Large intestine (tissue), 3 donors: ENCODE results near the gene CD59. TPM values are rescaled to one million over a fixed set of nuclear protein-coding genes. Genes with fewer than 3 reads are reported as not detected.
"Not testable (repeated sequence)": the region's sequence is repeated elsewhere in the genome, so short reads cannot be mapped to it uniquely, and the experiment has no call there.

Experiments used
- DNase-seq, 2 donors: peaks; one replicate each; pipeline versions ENCODE4 v3.0.0 to v3.0.0-alpha.2; 2013
- H3K27ac ChIP-seq: one replicate; pipeline ENCODE4 v1.5.1; 2013; ENCODE audit warnings: low read length
- H3K27me3 ChIP-seq: 2 replicates; pipeline ENCODE4 v1.6.1; 2013; ENCODE audit warnings: low read length; ENCODE audit not compliant: control insufficient read depth, insufficient read depth
- H3K36me3 ChIP-seq: 2 replicates; pipeline ENCODE4 v1.6.1; 2013; ENCODE audit warnings: low read length; ENCODE audit not compliant: control insufficient read depth, insufficient read depth
- H3K4me1 ChIP-seq: one replicate; pipeline ENCODE4 v1.6.1; 2013; ENCODE audit warnings: low read length; ENCODE audit not compliant: control insufficient read depth, insufficient read depth
- H3K4me3 ChIP-seq: one replicate; pipeline ENCODE4 v1.5.1; 2013; ENCODE audit warnings: low read length
- H3K9me3 ChIP-seq: one replicate; pipeline ENCODE4 v1.6.1; 2013; ENCODE audit warnings: mild to moderate bottlenecking, low read depth, low read length, moderate library complexity; ENCODE audit not compliant: control insufficient read depth
- WGBS: methylation state at CpG from one replicate; pipeline ENCODE4 v1.1.5; 2013; ENCODE audit warnings: low lambda C conversion rate; ENCODE audit not compliant: insufficient coverage; 5-methylcytosine and 5-hydroxymethylcytosine counted together
- polyA plus RNA-seq: library from polyadenylated mRNA; unstranded; fragments of 120-200 nt; gene quantifications from one replicate; pipeline ENCODE4 v1.2.1, GENCODE V29; 2013

CD59 gene
- polyA plus RNA-seq, 1 donor = 121 TPM

DNA sequence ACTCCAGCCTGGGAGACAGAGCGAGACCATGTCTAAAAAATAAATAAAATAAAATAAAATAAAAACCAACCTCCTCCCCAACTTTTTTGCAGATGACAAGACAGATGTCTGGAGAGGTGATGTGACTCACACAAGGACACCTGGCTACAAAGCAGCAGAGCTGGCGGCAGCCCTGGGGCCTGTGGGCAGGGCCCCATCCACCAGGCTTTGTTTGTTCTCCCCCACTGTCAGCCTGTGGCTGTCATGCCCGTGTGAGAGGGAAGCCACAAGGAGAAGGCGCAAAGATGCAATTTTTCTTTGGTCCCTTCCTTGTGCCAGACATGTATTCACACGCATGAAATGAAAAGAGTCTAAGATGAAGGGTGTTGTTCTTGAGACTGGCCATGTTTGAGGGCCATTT, 16.6 kb downstream of the CD59 start:
- WGBS = no CpG with 5 or more reads among the region's 5 CpGs
- DNase-seq = no peak
- Histone ChIP-seq H3K36me3 (peaks cover 55% of the 10 kb centered on the region), H3K27me3 (no peaks in the 10 kb centered on the region), H3K27ac (no peak overlapping the region), H3K4me1 (peaks cover 11% of the 10 kb centered on the region), H3K9me3 (no peaks in the 10 kb centered on the region), H3K4me3 (no peak overlapping the region)

DNA sequence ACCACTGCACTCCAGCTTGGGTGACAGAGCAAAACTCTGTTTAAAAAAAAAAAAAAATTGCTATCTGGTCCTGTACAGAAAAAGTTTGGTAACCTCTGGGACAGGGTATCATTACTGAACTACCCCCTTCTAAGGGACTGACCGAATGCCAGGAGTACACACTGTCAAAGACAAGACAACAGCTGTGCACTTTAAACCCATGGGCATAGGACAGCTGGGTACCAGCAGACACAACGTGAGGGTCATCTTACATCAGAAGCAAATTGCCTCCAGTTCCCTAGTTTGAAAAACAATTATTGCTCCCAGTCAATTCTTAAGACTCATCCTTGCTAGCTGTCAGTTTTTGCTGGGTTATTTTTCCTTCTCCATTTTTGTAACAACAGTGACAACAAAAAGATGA, 17.8 kb downstream of the CD59 start:
- H3K36me3 ChIP-seq = peaks cover 55% of the 10 kb centered on the region
- WGBS = no CpG with 5 or more reads among the region's 2 CpGs
- no peaks in the 10 kb centered on the region for H3K27me3 ChIP-seq
- peaks cover 9% of the 10 kb centered on the region for H3K4me1 ChIP-seq
- H3K27ac ChIP-seq = no peak overlapping the region
- no peak for DNase-seq
- no peaks in the 10 kb centered on the region for H3K9me3 ChIP-seq
- no peak overlapping the region for H3K4me3 ChIP-seq

DNA sequence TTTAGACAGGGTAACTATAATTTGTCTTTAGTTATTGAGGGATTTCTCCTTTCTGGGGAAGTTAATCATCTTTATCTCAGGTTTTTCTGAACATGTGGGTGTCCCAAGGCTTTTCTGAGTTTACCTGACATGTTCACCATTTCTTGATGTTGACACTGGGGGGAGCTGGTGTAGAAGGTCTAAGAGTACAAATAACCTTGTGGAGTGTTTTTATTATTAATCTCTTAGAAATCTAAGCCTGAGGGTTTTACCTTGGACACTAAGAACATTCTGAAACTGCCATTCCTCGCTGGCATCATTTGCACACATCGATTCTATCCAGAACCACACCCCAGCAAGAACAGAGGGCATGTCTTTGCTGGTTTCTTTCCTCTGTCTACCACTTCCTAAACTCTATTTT, 20.0 kb downstream of the CD59 start:
- Histone ChIP-seq H3K9me3 (no peaks in the 10 kb centered on the region), H3K4me3 (no peak overlapping the region), H3K27me3 (no peaks in the 10 kb centered on the region), H3K4me1 (peaks cover 17% of the 10 kb centered on the region), H3K27ac (no peak overlapping the region), H3K36me3 (peaks cover 50% of the 10 kb centered on the region)
- DNase-seq = no peak
- WGBS = no CpG with 5 or more reads among the region's 2 CpGs

DNA sequence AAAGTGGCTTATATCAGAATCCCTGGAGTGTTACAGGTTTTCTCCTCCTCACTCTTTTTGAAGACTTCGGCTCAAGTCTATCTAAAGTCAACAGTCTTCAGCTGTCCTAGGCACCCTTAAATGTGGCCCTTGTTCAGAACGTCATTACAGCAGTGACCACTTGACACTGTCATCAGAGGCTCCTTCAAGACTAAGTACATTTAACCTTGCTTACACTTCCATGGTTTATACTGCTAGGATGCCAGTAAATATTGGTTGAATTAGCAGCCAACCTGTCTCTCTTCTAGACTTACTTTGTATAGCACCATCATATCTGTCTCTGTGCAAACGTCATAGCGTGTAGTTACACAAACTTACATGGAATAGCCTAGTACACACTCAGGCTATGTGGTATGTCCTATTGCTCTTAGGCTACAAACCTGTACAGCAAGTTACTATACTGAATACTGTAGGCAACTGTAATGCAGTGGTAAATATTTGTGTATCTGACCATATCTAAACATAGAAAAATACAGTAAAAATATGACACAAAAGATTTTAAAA, 22.3 kb downstream of the CD59 start:
- peak overlapping the region; percentile 34 for H3K27ac ChIP-seq
- peaks cover 10% of the 10 kb centered on the region for H3K9me3 ChIP-seq
- H3K36me3 ChIP-seq = peaks cover 47% of the 10 kb centered on the region
- WGBS = no CpG with 5 or more reads among the region's 4 CpGs
- H3K4me3 ChIP-seq = no peak overlapping the region
- peaks cover 19% of the 10 kb centered on the region for H3K4me1 ChIP-seq
- no peaks in the 10 kb centered on the region for H3K27me3 ChIP-seq
- peak in 1 of 2 donors; percentile 72 for DNase-seq

DNA sequence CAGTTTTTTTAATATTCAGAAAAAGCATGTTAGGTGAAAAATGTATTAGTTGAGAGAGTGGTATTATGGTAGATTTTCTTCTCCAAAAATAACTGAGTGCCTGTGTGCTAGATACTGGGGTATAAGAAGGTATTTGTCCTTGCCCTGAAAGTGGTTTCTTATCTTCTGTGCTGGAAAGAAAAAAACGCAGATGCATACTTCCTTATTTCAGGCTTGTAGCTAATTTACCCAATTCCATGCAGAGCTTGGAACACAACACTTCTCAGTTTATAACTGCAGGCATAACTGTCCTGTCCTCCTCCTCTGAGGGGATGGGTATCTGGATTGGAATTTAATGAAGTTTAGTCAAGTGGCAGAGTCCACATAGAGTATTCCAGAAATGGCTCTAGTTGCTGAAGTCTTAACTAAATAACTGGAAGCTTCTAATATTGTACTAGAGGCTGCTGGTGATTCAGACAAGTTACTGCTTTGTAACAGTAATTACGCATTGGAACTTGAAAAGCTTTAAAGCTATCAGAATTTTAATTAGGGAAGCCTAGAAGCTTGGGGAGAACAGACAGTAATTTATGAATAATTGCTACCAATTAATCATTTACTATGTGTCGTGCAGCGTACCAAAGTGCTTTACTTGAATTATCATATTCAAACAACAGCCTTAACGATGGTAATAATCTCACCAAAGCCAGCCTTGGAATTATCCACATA, 22.9 kb downstream of the CD59 start:
- peaks cover 23% of the 10 kb centered on the region for H3K4me1 ChIP-seq
- no peak overlapping the region for H3K4me3 ChIP-seq
- peaks cover 46% of the 10 kb centered on the region for H3K36me3 ChIP-seq
- WGBS = no CpG with 5 or more reads among the region's 5 CpGs
- peaks cover 12% of the 10 kb centered on the region for H3K9me3 ChIP-seq
- no peaks in the 10 kb centered on the region for H3K27me3 ChIP-seq
- peak overlapping the region; percentile 34 for H3K27ac ChIP-seq
- DNase-seq = peak in 1 of 2 donors; percentile 58

DNA sequence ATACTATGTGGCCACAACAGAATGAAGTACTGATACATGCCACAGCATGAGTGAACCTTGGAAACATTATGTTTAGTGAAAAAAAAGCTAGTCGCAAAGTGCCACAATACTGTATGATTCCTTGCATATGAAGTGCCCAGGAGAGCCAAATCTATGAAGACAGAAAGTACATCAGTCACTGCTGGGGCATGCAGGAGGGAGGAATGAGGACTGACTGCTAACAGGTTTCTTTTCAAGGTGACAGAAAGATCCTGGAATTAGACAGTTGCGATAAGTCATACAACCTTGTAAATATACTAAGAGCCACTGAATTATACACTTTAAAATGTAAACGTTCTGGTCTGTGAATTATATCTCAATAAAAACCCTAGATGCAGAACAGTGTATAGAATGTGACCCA, 23.8 kb downstream of the CD59 start:
- Histone ChIP-seq H3K4me3 (no peak overlapping the region), H3K9me3 (peaks cover 12% of the 10 kb centered on the region), H3K27me3 (no peaks in the 10 kb centered on the region), H3K36me3 (peaks cover 46% of the 10 kb centered on the region), H3K27ac (peak overlapping the region; percentile 34), H3K4me1 (peaks cover 23% of the 10 kb centered on the region)
- DNase-seq = no peak
- WGBS = 90% methylated on average over 2 of the region's 3 CpGs

DNA sequence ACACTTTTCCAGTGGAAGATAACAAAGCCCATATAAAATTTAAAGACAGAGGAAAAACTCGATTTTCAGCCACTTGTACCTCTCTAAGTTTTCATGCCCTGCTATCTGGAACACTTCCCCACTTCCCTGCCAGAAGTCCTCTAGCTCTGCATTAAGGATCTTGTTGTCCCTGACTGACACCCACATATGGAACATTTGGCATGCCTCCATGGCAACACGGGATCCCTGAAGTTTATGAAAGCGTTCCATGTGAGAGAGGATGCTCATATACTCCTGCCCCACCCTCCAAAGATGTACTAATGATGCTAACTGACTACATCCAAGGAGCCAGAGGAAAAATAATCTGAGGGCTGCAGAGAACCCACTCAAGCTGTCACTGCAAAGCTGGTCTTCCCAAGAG, 26.8 kb downstream of the CD59 start:
- no peak for DNase-seq
- H3K27me3 ChIP-seq = no peaks in the 10 kb centered on the region
- no peak overlapping the region for H3K4me3 ChIP-seq
- H3K36me3 ChIP-seq = peaks cover 33% of the 10 kb centered on the region
- no peak overlapping the region for H3K27ac ChIP-seq
- H3K9me3 ChIP-seq = peaks cover 12% of the 10 kb centered on the region
- no CpG with 5 or more reads among the region's 3 CpGs for WGBS
- peaks cover 23% of the 10 kb centered on the region for H3K4me1 ChIP-seq

DNA sequence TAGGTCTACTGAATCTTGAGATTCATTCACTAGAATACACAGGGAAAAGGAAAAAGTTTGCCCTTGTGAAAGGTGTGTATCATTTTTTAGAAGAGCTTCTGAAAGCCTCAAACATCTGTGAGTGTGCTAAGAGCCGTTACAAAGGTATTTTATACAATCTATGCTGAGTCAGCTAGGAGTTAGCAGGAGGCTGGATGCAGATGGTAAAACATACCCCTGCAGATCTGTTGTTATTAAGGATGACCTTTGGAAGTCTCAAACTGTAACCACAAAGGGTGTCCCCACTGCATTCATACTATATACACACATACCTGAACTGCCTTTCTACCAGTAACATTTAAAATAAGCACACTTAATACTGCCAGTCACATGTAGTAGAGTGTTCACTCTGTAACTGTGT, 27.2 kb downstream of the CD59 start:
- peaks cover 33% of the 10 kb centered on the region for H3K36me3 ChIP-seq

DNA sequence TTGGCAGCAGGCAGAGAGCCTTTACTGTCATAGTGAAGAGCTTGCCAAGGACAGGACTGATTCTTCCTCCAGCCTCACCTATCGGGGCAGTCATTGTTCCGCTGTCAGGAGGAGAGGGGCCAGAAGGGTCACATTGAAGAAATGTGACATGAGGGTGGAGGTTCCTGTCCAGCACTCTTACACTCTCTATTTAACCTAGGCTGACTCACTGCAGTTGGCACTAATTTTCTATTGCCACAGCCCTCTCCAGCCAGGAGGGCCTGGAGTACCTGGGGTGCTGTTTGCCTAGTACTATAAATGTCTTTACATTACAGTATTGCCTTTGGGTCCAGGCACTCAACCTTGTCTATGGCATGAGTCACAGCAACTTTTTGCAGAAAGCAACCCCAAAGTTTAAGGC, 28.4 kb downstream of the CD59 start:
- H3K4me1 ChIP-seq = peaks cover 23% of the 10 kb centered on the region
- not testable (repeated sequence) for DNase-seq, H3K27me3 ChIP-seq, H3K27ac ChIP-seq, H3K4me3 ChIP-seq
- peaks cover 12% of the 10 kb centered on the region for H3K9me3 ChIP-seq
- no CpG with 5 or more reads among the region's 2 CpGs for WGBS
- H3K36me3 ChIP-seq = peaks cover 30% of the 10 kb centered on the region

More for the DNA sequence above, 27.2 kb downstream of the CD59 start:
- H3K9me3 ChIP-seq = peaks cover 12% of the 10 kb centered on the region
- H3K27ac ChIP-seq = no peak overlapping the region
- DNase-seq = peak in 1 of 2 donors; percentile 55
- no peak overlapping the region for H3K4me3 ChIP-seq
- peaks cover 25% of the 10 kb centered on the region for H3K4me1 ChIP-seq
- no peaks in the 10 kb centered on the region for H3K27me3 ChIP-seq
- WGBS = no CpG with 5 or more reads among the region's 1 CpG

DNA sequence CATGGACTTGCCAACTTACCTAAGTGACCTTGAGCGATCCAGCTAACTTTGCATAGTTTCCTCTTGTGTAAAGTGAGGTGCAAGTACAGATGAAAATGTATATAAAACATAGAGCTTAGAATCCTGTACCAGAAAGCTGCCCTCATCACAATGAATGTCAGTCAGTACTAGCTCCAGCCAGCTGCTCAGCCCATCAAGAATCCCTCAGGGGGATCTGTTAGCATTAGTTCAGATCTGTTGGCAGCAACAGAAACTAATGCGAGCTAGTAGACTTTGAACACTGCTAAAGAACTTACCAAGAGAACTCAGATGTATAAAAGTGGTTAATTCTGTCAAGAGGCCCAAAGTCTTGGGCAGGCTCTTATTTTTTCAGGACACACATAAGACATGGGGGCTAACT, 29.3 kb downstream of the CD59 start:
- peaks cover 27% of the 10 kb centered on the region for H3K36me3 ChIP-seq
- no peak overlapping the region for H3K27ac ChIP-seq
- H3K4me1 ChIP-seq = peaks cover 27% of the 10 kb centered on the region

DNA sequence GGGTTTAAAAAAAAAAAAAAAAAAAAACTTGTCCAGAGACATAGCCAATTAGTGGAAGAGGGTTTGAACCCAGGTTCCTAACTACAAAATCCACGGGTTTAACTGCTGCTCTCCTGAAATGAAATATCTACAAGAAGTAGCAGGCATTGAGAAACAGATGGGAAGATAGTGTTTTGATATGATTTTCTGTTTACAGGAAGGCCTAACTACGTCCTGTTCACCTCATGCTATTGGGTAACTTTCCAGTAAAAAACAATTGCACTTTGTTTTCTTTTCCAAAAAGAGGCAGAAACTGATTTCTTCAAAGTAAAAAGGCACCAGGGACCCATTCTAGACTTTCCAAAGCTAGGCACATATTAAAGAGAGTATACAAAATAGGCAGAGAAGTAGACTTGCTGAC, 29.7 kb downstream of the CD59 start:
- H3K36me3 ChIP-seq = peaks cover 27% of the 10 kb centered on the region
- DNase-seq = no peak
- H3K4me1 ChIP-seq = peaks cover 31% of the 10 kb centered on the region
- 50% methylated on average over 1 of the region's 2 CpGs for WGBS
- peaks cover 12% of the 10 kb centered on the region for H3K9me3 ChIP-seq
- H3K4me3 ChIP-seq = no peak overlapping the region
- H3K27ac ChIP-seq = no peak overlapping the region
- H3K27me3 ChIP-seq = no peaks in the 10 kb centered on the region

More for the DNA sequence above, 29.3 kb downstream of the CD59 start:
- WGBS = no CpG with 5 or more reads among the region's 2 CpGs
- no peaks in the 10 kb centered on the region for H3K27me3 ChIP-seq
- DNase-seq = no peak
- H3K4me3 ChIP-seq = no peak overlapping the region
- H3K9me3 ChIP-seq = peaks cover 12% of the 10 kb centered on the region
